ENCODE data around the gene EML6.

EML6 gene

DNA sequence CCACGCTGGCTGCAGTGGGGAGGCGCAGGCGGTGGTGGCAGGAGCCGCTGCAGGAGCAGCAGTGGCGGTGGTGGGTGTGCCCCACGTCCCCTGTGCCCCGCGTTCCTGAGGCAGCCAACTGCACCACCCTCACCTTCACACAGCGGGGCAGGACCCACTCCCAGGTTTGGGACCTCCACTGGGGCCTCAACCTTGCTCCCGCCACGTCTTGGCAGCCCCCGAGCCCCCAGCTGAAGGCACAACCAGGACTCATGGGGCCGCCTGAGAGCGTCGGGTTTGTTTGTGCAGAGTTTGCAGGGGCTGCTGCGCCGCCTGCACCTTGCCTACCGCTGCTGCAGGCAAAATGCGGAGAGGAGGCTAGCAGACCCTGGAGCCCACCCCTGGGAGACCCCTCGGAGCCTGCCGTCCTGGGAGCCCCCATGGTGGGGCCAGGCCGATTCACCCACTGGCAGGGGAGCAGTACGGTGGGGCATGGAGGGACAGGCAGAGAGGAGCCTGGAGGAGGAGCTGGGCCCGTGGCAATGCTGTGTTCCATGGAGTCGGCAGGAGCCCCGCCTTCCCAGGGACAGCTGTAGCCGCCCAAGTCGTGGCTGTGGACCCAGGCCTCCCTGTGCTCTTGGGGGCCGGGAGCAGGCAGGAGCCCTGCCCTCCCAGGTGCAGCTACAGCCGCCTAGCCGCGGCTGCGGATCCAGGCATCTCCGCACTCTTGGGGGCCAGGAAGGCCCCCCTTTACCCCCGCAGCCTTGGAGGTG is 14.7 kb upstream of the EML6 start:
- no peak for DNase-seq

DNA sequence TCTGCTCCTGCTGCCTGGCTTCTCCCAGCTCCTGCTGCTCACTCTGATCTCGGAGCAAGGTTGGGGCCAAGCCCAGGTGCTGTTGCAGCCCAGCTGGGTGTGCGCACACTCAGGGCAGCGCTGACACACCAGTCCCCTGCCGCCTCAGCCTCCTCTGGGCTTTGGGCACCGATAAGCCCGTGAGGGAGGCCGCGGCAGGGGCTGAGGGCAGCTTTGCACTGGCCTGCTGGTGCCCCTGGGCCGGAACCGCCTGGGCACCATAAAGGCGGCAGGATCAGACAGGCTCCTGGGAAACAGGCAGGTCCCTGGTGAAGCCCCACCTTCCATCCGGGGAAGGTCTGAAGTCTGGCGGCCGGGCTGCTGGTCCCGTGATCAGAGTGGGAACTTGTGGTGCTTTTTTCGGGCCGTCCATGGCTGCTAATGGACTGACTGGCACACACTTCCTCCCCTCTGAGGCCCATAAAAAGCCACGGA is 14.1 kb upstream of the EML6 start:
- no peak for DNase-seq

DNA sequence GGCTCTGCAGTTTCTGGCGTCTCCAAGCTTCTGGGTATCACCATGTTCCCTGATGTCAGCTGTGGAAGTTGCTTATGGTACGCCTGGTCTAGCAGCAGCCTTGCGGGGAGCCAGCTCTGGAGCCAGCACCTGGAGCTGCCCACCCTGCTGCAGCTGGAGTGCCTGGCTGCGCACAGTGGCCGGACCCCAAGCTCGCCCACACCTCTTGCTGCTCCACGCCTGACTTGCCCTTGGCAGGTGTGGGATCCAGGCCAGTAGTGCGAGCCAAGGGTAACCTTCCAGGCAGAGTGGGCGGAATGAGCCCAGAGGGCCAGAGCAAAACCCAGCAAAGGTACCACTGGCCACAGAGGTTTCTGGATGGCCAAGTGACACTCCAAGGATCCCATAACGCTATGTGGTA is 13.2 kb upstream of the EML6 start:
- no peak for DNase-seq

DNA sequence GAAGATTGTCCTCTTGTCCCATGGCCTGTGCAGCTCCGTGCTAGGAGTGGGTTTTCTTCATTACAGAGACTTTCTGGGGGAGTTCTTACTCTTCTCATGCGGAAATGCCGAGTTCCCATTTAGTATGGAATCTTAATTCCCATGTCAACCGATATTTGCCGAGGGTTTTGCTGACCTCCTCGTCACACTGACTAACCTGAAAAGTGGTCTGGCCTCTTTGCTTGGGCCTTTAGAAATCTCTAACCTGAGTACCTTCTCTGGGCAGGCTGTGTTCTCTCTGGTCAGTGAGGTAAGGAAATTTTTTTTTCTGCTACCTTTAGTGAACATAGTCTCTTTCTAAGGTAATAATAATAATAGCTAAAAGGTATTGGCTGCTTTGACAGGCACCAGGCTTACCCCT is 10.9 kb upstream of the EML6 start:
- DNase-seq = no peak

DNA sequence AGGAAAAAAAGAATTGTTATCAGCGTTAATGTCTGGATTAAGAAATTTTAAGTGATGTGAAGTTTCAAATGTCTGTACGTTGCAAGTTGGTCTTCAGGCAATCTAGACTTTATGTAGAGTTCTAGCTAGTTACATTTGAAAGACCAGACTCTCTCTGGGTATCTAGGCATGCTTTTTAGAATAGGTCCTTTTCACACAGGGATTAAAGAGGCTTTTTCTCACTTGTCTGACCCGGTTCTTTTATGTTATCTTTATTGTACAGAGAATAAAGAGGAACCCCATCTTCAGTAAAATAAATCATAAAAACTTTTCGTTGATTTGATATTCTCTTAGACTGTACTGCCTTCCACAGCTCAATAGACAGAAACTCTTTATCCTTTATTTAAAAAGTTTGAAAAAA is 8.5 kb upstream of the EML6 start:
- no peak for DNase-seq

DNA sequence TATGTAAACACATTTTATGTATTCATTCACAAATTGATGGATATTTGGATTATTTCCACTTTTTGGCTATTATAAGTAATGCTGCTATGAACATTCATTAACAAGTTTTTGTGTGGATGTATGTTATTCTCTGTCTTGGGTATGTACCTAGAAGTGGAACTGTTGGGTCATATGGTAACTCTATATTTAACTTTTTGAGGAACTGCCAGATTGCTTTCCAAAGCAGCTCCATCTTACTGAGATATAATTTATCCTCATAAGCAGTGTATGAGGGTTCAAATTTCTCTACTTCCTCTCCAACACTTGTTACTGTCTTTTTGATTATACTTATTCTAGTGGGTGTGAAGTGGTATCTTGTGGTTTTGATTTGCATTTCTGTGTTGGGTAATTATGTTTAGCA is 7.1 kb upstream of the EML6 start:
- no peak for DNase-seq

DNA sequence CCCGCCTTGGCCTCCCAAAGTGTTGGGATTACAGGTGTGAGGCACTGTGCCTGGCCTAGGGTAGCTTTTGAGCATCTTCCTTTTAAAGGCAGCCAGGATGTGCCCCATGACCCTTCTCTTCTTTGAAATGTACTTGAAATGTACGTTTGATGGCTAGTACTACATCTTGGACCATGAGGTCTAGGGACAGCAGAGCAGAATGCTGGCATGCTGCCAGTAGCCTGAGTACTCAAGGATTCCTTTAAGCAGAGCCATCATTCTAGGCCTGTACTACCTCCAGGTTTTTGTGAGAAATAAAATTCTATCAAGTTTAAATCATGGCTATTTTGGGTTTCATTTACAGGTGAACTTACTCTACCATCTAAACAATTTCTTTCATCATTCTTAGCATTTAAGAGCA is 2.9 kb upstream of the EML6 start:
- no peak for DNase-seq

DNA sequence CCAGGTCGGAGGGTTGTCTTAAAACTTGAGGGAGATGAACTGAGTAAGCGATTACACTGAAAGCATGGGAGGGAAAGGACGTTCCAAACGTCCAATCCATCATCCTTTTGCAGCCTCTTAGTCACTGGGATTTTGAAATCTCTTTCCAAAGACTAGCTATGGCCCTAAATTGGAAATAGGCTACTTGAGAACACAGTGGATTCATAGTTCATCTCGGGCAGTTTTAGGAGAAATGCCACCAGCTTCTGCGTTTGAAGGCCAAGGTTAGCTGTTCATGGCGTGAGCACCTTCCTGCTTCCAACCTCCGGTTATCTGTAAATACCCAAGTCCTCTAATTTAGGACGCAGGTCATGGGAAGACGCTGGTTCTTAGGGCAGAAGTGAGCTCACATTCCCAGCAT is 821 bp upstream of the EML6 start:
- DNase-seq = no peak

DNA sequence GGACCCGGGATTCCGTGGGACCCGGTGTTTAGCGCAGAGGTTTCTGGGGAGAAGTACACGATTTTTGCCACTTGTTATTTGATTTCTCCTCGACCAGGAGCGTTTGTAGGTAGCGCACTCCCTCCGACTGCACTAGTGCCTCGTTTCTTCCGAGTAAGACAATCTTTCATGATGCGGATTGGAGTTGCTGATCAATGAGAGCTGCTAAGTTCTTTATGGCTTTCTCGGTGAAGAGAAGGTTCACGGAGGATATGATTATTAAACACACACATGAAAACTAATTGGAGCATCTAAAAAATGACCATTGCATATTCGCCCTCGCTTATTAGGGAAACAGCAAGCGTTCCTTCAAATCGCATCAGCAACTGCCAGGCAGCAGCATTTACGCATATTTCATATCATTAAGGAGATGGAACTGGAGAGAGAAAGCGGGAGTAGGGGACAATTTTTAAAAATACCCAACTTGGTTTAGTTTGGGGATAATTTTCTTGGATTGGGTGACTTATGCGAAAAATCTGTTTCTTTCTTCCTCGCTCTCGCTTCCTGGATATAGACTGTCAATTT is 616 bp downstream of the EML6 start:
- DNase-seq = no peak

DNA sequence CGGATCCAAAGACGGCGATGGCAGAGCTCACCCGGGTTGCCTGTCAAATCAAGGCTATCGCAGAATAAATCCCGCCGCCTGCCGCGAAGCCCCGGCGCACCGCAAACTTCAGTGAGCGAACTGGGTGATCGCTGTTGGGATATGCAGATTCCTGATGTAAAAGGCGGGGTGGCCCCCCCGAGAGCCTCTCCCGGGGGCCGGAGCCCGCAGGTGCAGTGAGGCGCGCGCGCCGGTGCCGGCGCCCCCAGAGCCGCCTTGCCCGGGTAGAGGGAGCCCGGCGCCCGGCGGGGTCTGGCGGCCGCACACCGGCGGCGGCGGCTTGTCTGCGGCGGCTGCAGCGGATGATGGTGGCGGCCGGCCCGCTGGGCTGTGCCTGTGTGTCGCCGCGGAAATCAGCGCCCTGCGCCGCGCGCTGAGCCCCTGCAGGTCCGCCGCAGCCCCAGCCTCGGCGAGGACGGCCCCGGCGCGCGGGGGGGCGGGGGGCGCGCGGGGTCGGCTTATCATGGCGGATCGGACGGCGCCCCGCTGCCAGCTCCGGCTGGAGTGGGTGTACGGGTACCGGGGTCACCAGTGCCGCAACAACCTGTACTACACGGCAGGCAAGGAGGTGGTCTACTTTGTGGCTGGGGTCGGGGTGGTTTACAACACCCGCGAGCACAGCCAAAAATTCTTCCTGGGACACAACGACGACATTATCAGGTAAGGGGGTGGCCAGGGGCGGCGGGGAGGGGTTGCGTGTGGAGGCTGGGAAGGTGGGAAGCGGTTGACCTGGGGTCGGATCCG is 1.3 kb downstream of the EML6 start:
- no peak for DNase-seq

DNA sequence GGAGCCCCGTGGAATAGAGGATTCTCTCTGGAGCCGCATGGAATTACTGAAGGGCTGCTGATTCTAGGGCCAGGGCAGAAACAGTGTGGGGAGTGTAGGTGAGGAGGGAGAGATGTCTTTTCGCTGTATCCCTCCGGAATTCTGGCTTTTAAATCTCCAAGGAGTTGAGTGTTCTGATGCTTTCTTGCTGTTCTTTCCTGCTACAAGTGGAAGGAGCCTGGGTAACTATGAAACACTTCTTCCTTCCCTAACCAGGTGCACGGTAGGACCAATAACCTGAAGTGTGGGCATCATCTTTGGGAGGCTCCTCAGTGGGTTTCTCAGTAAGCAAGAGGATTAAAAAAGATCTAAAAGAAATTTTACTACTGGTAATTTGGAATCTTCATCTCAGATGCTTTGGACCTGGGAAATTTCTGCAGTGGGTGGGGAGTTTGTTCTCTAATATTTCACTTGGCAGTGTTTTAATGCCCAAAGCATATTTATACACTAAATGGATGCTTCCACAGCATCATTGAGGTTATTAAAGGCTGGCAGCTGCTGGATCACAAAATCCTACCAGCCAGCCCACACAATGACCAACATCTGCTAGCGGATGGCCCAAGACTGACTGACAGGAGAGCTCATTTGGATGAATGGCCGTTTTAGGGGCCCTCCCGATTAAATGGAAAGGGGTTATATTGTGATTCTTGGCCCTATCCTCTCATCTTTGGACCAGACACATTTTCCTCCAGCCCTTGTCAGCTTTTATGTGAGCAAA is 2.1 kb downstream of the EML6 start:
- no peak for DNase-seq

DNA sequence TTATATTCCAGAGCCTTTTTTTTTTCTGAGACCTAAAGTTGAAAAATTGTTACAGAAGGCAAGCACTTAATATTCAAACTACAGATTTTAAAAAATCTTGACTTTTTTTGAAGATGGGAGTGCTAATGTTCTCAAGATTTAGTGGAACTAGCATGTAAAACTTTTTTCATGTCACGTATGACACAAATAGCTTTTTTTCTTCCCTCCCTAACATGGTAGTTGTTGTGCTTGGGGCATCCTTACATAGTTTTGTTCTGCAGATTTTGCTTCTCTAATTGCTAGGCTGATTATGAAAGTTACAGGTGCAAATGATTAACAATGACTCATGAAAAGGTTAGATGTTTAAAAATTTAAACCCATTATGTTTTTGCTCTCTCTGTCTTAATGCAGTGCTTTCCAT is 3.0 kb downstream of the EML6 start:
- no peak for DNase-seq

DNA sequence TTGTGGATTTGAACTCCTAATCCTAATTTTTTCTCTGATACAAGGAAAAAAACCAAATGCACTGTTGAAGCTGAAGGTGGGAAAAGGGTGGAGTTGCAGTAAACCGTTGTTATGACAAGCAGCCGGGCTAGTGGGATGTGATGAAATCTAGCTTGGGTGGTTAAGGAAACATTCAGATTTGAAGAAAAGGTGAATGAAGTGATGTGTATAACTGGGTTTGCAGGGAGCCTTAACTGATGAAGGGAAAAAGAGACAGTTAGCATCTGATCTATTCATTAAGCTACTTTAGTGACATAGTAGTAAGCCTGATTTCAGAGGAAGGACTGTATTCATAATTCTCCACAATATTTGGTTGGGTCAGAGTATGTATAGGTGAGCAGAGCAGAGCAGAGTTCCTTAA is 3.5 kb downstream of the EML6 start:
- no peak for DNase-seq

DNA sequence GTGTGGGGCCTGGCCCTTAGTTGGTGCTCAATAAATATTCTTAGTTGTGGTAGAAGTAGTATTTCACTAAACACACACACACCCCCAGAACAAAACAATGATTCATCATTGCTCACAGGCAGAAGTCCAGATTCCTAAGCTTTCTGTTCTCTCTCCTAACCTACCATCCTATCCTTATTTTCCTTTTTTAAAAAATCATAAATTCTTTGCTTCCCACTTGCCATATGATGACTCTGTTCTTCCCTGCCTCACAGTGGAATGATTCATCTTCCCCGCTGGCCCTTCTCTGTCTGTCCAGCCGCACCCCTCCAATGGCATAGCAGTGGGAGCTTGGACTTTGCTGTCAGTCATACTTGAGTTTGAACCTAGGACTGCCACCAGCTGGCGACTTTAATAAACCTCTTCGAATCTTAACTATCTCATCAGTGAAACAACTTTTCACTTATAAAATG is 5.2 kb downstream of the EML6 start:
- no peak for DNase-seq

DNA sequence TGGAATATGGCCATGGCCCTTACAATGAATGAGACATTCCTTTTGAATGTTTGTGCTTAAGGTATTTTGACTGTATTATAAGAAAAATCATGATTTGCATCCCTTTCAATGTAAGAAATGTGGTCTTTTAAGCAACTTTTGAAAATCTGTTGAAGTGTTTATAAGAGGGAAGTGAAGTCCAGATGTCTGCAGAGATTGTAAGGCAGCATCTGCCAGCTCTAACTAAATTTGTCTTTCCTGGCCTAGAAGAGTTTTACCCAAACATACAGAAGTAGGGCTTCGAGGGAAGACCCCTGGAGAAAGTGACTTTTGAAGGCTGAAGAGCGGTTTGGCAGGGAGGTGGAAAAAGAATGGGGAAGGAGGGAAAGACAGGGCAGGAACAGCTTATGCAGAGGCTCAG is 12.2 kb downstream of the EML6 start:
- no peak for DNase-seq

DNA sequence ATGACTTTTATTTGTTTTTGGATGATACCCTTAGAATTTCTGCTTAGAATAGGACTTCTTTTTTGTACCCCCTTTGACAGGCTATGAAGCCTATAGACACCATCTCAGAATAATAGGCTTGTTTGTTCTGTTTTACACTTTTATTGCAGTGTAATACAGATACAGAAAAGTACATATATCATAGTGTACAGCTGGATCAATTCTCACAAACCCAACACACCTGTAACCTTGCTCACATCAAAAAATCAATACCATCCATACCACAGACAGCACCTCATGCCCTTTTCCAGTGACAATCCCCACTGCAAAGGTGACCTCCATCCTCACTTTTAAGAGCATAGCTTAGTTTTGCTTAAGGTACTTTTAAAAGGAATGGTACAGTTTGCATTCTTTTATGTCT is 14.8 kb downstream of the EML6 start:
- DNase-seq = no peak

DNA sequence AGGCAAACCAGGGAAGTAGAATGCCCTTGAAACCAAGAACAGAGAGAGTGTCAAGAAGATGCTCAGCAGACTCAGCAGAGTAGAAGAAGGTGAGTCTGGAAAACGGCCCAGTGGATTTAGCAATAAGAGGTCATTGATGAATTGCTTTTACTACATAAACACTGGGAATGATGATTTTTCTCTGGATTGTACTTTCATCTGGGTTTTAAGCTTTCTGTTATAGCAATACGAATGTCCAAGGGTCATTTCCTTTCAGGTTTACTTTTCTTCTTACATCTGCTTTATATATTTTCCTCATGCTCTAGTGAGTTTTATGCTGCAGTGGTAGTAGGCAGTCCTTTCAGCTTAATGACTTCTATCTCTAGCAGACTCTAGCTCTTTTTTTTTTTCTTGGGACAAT is 16.9 kb downstream of the EML6 start:
- no peak for DNase-seq

DNA sequence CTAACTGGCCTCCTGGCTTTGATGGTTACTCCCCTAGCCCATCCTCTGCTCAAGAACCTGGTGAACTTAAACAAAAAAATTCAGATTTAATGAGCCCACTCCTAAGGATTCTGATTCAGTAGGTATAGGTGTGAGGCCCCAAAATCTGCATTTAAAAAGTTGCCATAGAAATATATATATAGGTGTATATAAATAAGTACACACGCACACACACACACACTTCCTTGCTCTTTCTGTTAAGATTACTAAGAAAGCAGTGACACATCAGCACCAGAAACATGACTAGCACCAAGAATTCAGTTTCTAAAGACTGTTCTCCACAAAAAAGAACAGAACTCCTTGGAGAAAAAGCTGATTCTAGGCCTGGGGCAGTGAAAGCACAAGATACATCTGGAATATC is 17.8 kb downstream of the EML6 start:
- DNase-seq = no peak

DNA sequence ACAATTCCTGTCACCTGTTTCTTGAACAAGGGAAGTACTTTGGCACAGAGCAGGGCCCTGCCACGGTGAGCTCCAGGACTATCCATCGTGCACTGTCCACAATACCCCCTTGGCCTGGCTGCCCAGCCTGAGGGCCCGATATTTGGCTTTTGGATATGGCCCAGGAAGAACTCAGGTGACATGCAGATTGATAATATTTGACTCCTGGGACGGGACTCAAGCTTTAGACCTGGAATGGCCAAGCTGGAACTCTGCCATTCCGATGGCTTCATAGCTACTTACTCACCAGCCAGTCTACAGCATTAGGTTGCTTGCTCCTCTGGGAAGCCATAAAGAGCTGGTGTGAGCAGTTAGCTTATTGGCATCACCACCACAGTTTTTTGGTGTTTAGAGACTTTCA is 26.6 kb downstream of the EML6 start:
- no peak for DNase-seq

DNA sequence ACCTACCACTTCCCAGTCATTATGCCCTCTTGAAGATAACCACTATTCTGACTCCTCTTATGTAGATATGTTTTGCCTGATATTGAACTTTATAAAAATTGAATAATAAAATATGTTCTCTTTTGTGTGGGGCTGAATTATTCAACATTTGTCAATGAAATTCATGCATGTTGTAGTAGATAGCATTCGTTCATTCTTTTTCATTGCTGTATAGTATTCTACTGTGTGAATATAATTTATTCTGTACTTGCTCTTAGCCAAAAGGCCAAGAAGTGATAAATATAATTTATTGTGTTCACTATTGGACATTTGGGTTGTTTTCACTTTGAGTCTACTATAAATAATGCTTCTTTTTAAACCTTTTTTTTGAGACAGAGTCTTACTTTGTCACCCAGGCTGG is 29.0 kb downstream of the EML6 start:
- DNase-seq = no peak

DNA sequence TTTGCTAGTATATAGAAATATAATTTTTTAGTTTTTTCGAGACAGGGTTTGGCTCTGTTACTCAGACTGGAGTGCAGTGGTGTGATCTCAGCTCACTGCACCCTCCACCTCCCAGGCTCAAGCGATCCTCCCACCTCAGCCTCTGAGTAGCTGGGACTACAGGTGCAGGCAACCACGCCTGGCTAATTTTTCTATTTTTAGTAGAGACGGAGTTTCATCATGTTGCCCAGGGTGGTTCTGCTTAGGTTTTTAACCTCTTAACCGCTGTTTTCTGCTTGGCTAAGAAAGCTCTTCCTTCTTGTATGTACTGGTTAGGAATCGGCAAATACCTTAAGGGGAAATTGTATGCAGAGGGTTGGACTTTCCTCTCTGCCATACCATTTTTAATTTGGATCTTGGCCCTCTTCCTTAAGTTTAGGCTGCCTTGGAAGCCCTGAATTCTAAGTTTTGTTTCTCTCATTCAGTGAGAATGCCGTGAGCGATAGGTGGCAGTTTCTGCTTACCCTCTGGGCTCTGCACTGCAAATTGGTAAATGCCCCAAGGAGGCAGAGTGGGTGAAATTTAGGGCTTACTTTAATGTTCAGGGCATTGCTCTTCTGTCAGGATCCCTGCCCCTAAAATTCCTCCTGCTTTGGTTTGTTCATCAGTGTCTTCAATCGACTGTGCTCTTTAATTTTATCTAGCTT is 32.3 kb downstream of the EML6 start:
- DNase-seq = no peak

DNA sequence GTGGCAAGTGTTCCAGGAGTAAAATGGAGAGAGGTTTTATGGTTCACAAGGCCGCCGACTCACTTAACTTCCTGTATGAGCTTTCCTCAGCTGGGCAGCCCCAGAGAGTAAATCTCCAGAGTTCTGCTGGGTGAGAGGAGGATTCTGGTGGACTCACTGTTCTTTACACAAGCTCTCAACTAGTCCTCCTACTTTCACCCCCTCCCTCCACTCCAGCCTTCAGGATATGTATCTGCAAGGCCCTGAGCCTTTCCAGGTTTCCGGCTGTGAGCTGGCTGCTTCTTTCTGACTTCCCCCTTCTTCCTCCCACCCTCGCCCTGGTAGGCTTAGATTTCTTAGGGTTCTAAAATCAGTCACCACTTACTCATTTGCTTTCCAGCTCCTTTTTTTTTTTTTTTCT is 34.0 kb downstream of the EML6 start:
- DNase-seq = no peak

DNA sequence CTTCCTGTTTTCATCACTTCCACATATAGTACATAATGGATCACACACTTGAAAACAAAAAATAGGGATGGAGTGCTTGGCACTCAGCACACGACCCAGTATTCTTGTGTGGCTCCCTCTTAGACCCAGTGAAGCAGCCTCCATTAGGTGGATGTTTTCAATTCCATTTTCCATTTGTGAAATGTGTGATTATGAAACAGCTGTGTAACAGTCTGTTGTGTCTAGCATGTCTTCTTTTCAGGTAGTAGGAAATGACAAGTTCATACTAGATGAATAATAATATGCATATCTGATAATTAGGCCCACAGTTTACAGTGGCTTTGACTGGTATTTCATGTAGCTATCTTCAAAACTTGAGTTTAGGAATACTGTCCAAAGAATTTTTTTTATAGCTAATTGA is 35.5 kb downstream of the EML6 start:
- DNase-seq = no peak

All from NCI-H1092 (cell line).